H1 (cell line): ENCODE results near the gene JMJD1C. TPM values are rescaled to one million over a fixed set of nuclear protein-coding genes. Genes with fewer than 3 reads are reported as not detected.

Experiments used
- USF2 ChIP-seq: IDR thresholded peaks from 2 replicates; pipeline ENCODE4 v1.6.1; 2011; ENCODE audit warnings: low read length, improper control_type of control experiment
- polyA plus RNA-seq, 7 experiments: library from polyadenylated mRNA; depleted of rRNA in 3 of 7; stranded (reverse) in 5 of 7; unstranded in 2 of 7; fragments of >200 nt in 5 of 7; fragments of 200-250 nt in 2 of 7; gene quantifications; 1 replicate in 5 of 7; 2 replicates in 1 of 7; 4 replicates in 1 of 7; pipeline versions ENCODE4 v1.2.1 to v1.2.3, GENCODE V29; 2011 to 2013; ENCODE audit warnings: missing spikeins in 2 of 7, mixed read lengths in 2 of 7
- total RNA-seq: library from RNA; stranded (reverse); fragmentation: NEBNext Ultra II Directional; extraction: Animal tissue kit (Norgen Biotek cat#: 25700); gene quantifications from 2 replicates; pipeline ENCODE4 v1.2.1, GENCODE V29; 2021

The JMJD1C gene
- total and polyA plus RNA-seq, 2 of the 8 experiments (the other 6 are each of a cell fraction or from before 2014, with no cell fraction given) = 54.5 to 210 TPM

DNA sequence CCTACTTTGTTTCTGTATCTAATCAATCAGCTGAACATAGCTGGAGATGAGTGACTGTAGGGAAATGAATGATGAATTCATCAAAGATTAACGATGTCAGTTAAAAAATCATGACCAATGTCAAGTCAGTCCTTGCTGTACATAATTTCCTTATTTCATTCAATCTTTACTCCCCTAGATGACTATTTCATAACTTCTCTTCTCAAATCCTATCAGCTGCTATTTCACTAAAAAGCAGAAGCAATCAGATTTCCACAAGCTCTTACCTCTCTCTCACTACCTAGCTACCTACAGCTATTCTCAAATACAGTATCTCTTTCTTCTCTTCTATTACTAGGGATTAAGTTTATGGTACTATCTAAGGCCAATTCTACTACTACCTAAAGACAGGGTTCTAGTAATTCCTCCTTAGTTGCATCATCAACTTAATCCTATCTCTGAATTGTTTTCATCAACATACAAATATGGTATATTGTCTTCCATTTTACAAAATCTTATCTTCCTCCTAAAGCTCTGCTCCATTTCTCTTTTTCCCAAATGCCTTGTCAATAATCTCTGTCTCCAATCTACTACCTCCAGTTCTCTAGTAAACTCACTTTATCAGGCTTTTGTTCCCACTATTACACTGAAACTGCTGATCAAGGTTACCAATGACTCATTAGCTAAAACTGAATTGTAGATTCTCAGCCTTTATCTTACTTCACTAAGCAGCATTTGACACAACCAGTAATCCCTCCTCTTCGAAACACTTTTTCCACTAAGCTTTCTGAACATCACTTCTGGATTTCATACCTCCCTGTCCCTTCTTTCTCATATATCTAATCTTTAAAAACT is 28.4 kb downstream of the JMJD1C start (continued):
- no peak for TF ChIP-seq USF2
- TF ChIP-seq, all 59 proteins: peak for 0
